Activated naive CD4-positive, alpha-beta T cell (primary cell): ENCODE results near the gene DTD1.
"Not testable (repeated sequence)": the region's sequence is repeated elsewhere in the genome, so short reads cannot be mapped to it uniquely, and the experiment has no call there.

Experiments used
- DNase-seq, 4 experiments: peaks; one replicate each; lab custom pipeline; 2025; lab: John Stamatoyannopoulos, UW

The DTD1 gene

GRCh38 chr20:18742841-18743240, 155.0 kb downstream of the DTD1 start:
- no peak for DNase-seq

GRCh38 chr20:18743665-18744440, 156.0 kb downstream of the DTD1 start:
- no peak for DNase-seq

- DNase-seq: no peak
Observed at GRCh38 chr20:18747090-18747489, 159.2 kb downstream of the DTD1 start.

GRCh38 chr20:18748987-18749386, 161.1 kb downstream of the DTD1 start:
- DNase-seq: no peak

- DNase-seq: no peak
Observed at GRCh38 chr20:18749528-18749927, 161.7 kb downstream of the DTD1 start.

GRCh38 chr20:18750735-18751134, 162.9 kb downstream of the DTD1 start:
- no peak for DNase-seq

- DNase-seq: no peak
Observed at GRCh38 chr20:18754030-18754652, 166.3 kb downstream of the DTD1 start.

GRCh38 chr20:18754653-18755045, 166.8 kb downstream of the DTD1 start:
- DNase-seq: no peak

GRCh38 chr20:18760852-18761251, 173.0 kb downstream of the DTD1 start:
- DNase-seq: not testable (repeated sequence)

- DNase-seq: no peak
Observed at GRCh38 chr20:18767676-18768075, 179.8 kb downstream of the DTD1 start.

GRCh38 chr20:18773566-18773965, 185.7 kb downstream of the DTD1 start:
- no peak for DNase-seq

- no peak for DNase-seq
Observed at GRCh38 chr20:18774207-18774606, 186.4 kb downstream of the DTD1 start.

- DNase-seq: no peak
Observed at GRCh38 chr20:18775633-18776032, 187.8 kb downstream of the DTD1 start.

- no peak for DNase-seq
Observed at GRCh38 chr20:18778690-18779392, 191.0 kb downstream of the DTD1 start.

GRCh38 chr20:18780385-18781130, 192.7 kb downstream of the DTD1 start:
- no peak for DNase-seq

- no peak for DNase-seq
Observed at GRCh38 chr20:18781509-18781908, 193.7 kb downstream of the DTD1 start.

GRCh38 chr20:18783385-18783959, 195.6 kb downstream of the DTD1 start:
- no peak for DNase-seq

- DNase-seq: not testable (repeated sequence)
Observed at GRCh38 chr20:18787046-18787445, 199.2 kb downstream of the DTD1 start.

GRCh38 chr20:18788021-18788420, 200.2 kb downstream of the DTD1 start:
- DNase-seq: no peak

GRCh38 chr20:18790787-18791186, 202.9 kb downstream of the DTD1 start:
- no peak for DNase-seq

GRCh38 chr20:18793625-18794427, 206.0 kb downstream of the DTD1 start:
- peak; percentile 48 to 75 (median 63) for DNase-seq
